C4-2B (cell line): ENCODE data around the gene RABL3.
"Not testable (repeated sequence)": the region's sequence is repeated elsewhere in the genome, so short reads cannot be mapped to it uniquely, and the experiment has no call there.

Source experiments
- H3K27ac ChIP-seq: fragments of 450-650 bp; 2 replicates; pipeline ENCODE4 v1.5.1; 2017
- ZFX ChIP-seq: fragments of 450-650 bp; IDR thresholded peaks from 2 replicates; pipeline ENCODE4 v1.6.1; 2017
- TF ChIP-seq, protein P1 (sequence below): fragments of 450-650 bp; conservative IDR thresholded peaks from 2 replicates; pipeline ENCODE4 v1.5.1; 2017; ENCODE audit warnings: mild to moderate bottlenecking

Gene RABL3

DNA sequence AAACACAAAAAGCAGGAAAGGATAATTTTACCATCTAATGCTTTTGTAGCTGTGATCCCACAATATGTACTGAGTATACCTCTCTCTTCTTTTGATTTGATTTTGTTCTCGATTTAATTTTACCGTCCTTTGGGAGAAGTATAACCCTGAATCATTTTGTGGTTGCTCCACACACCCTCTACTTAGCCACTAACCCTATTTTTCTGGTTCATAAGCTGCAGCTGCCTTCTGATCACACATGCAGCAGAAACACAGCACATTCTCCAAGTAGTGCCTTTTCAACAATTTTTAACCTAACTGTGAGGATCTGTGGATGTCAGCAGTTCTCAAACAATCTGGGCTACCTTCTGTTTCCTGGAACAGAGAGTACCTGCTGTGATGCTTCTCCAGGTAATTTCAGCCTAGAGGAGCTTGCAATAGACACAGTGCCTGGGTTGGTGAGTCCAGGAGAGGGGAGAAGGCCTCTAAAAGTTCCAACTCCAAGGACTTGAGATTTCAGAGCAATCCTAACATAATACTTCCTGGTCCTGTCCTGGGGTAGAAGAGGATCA, 100.5 kb downstream of the RABL3 start:
- no peak overlapping the region for H3K27ac ChIP-seq
- TF ChIP-seq ZFX, result no peak
- TF ChIP-seq, protein P1, sequence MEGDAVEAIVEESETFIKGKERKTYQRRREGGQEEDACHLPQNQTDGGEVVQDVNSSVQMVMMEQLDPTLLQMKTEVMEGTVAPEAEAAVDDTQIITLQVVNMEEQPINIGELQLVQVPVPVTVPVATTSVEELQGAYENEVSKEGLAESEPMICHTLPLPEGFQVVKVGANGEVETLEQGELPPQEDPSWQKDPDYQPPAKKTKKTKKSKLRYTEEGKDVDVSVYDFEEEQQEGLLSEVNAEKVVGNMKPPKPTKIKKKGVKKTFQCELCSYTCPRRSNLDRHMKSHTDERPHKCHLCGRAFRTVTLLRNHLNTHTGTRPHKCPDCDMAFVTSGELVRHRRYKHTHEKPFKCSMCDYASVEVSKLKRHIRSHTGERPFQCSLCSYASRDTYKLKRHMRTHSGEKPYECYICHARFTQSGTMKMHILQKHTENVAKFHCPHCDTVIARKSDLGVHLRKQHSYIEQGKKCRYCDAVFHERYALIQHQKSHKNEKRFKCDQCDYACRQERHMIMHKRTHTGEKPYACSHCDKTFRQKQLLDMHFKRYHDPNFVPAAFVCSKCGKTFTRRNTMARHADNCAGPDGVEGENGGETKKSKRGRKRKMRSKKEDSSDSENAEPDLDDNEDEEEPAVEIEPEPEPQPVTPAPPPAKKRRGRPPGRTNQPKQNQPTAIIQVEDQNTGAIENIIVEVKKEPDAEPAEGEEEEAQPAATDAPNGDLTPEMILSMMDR, result no peak

- H3K27ac ChIP-seq, result no peak overlapping the region
- TF ChIP-seq ZFX, result no peak
- TF ChIP-seq, protein P1, result no peak
Measured at GRCh38 chr3:120640231-120640630, 102.1 kb downstream of the RABL3 start.

GRCh38 chr3:120638820-120639219, 103.5 kb downstream of the RABL3 start:
- not testable (repeated sequence) for H3K27ac ChIP-seq

DNA sequence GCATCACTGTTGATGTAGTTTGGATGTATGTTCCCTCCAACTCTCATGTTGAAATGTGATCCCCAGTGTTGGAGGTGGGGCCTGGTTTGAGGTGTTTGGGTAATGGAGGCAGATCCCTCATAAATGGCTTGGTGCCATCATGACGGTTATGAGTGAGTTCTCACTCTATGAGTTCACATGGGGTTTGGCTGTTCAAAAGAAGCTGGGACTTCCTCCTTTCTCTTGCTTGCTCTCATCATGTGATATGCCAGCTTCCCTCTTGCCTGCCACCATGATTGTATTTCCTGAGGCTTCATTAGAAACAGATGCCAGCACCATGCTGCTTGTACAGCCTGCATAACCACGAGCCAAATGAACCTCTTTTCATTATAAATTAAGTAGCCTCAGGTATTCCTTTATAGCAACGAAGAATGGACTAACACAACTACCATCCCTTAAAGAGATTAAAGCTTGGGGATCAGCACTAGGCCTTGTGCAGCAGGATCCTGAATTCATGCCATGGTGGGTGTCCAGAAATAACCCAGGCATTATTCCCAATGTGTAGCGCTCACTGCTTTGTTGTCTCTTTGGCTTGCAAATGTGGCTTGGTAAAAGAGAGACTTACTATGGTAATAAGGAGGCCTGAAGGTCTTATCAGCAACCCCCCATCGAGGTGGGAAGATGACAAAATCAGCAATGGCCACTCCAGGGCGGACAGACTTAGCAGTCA, 104.3 kb downstream of the RABL3 start:
- no peak overlapping the region for H3K27ac ChIP-seq
- TF ChIP-seq ZFX, result no peak
- TF ChIP-seq, protein P1, result no peak

DNA sequence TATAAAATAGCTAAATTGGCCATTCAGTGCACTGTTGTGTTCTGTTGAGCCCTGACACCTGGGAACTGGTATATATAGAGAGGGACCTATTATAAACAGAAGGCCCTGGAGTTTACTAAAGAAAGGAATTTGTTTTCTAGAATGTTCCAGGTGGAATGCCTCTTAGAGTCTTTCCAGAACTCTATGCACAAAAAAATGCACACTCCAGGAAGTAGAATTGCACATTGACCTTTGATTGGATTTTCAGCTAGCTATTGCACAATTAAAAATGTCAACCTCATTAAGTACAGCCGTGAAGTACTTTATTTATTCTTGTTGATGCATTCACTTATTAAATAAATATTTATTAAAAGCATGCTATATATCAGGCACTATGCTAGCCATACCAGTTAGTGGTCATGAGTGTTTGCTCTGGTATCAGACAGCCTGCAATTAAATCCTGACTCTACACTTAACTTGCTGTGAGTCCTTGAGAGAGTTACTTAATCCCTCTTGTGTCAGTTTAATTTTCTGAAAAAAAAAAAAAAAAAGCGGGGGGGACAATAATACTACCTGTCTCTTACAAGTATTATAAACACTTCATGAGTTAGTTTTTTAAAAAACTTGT, 105.4 kb downstream of the RABL3 start:
- TF ChIP-seq ZFX, result no peak
- TF ChIP-seq, protein P1, result no peak
- H3K27ac ChIP-seq, result no peak overlapping the region
